ENCODE data around the gene AKR1C3.
"Not testable (repeated sequence)": the region's sequence is repeated elsewhere in the genome, so short reads cannot be mapped to it uniquely, and the experiment has no call there.

AKR1C3 gene

DNA sequence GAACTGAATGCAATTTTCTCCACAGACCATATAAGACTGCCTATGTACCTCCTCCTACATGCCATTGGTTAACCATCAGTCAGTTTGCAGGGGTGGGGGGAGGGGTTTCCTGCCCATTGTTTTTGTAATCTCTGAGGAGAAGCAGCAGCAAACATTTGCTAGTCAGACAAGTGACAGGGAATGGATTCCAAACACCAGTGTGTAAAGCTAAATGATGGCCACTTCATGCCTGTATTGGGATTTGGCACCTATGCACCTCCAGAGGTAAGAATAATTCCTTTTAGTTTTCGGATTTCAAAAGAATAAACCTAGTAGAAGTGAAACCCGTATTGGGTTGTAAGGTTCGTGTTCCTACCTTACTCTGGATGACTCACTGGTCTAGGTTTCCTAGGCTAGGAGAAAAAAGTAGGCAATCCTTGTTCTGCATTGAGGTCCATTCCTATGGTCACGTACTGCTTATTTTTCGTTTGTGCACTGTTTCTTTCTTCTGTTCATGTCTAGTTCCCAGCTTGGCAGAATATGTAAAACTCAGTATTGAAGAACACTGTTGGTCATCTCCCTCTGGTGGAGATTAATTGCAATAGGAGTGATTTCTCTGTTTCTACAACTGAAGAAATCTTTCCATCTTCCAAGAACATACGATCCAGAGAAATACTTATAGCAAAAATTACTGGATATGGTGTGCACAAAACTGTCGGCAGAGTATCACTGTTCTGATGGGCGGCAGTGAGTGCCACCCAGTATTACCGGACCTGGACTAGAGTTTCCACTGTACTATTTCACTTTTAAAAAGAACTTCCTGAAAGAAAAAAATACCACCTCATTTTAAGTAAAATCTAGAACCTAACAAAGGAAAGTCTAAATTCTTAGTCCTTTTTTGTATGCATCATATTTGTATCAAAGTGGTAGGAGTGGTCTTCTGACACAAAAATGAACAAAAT is at the start of gene AKR1C3:
Gene AKR1C3 (plus strand): TSS at position 150 of the 941 bp plus-strand sequence. CDS start 31 bp downstream, at position 181.
- Histone ChIP-seq H3K36me3 (ENCODE audit: control insufficient read depth, insufficient read depth, low read length) (no peaks in the 10 kb centered on the region), H3K9ac (ENCODE audit: low read length) (peak within 1 kb of the TSS; percentile 28), H3K4me3 (ENCODE audit: low read length) (peak within 1 kb of the TSS; percentile 71), H3K27ac (ENCODE audit: low read depth, low read length) (no peak within 1 kb of the TSS), H3K4me1 (ENCODE audit: control insufficient read depth, insufficient read depth, low read length) (no peaks in the 10 kb centered on the region), H3K27me3 (ENCODE audit: control insufficient read depth, insufficient read depth, low read length) (no peaks in the 10 kb centered on the region)

- Histone ChIP-seq H3K9ac (ENCODE audit: low read length) (no peak overlapping the region), H3K27me3 (ENCODE audit: control insufficient read depth, insufficient read depth, low read length) (no peaks in the 10 kb centered on the region), H3K36me3 (ENCODE audit: control insufficient read depth, insufficient read depth, low read length) (no peaks in the 10 kb centered on the region), H3K4me1 (ENCODE audit: control insufficient read depth, insufficient read depth, low read length) (no peaks in the 10 kb centered on the region), H3K27ac (ENCODE audit: low read depth, low read length) (no peak overlapping the region), H3K4me3 (ENCODE audit: low read length) (no peak overlapping the region)
Measured at GRCh38 chr10:5045095-5045494, 49.1 kb upstream of the AKR1C3 start.

DNA sequence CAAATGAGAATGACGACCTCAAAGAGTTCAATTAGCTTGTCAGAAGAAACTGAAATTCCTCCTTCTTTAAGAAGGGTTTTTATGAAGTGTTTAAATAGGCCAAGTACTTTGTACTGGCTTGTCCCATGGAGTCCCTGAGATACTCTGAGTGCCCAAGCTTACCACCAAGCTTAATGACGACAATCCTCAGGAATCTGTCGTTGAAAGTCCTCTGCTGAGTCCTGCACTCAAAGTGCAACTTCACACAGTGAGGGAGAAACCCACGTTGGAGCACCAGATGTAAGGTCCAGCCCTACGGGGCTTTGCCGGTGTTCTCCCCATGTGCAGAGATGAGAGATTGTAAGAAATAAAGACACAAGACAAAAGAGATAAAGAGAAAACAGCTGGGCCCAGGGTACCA is 47.8 kb upstream of the AKR1C3 start:
- Histone ChIP-seq H3K27ac (ENCODE audit: low read depth, low read length) (no peak overlapping the region), H3K36me3 (ENCODE audit: control insufficient read depth, insufficient read depth, low read length) (no peaks in the 10 kb centered on the region), H3K4me1 (ENCODE audit: control insufficient read depth, insufficient read depth, low read length) (no peaks in the 10 kb centered on the region), H3K9ac (ENCODE audit: low read length) (no peak overlapping the region), H3K27me3 (ENCODE audit: control insufficient read depth, insufficient read depth, low read length) (no peaks in the 10 kb centered on the region), H3K4me3 (ENCODE audit: low read length) (no peak overlapping the region)

- not testable (repeated sequence) for H3K27ac ChIP-seq (ENCODE audit: low read depth, low read length); H3K4me1 ChIP-seq (ENCODE audit: control insufficient read depth, insufficient read depth, low read length); H3K36me3 ChIP-seq (ENCODE audit: control insufficient read depth, insufficient read depth, low read length); H3K27me3 ChIP-seq (ENCODE audit: control insufficient read depth, insufficient read depth, low read length); H3K4me3 ChIP-seq (ENCODE audit: low read length); H3K9ac ChIP-seq (ENCODE audit: low read length)
Measured at GRCh38 chr10:5047055-5047454, 47.2 kb upstream of the AKR1C3 start.

DNA sequence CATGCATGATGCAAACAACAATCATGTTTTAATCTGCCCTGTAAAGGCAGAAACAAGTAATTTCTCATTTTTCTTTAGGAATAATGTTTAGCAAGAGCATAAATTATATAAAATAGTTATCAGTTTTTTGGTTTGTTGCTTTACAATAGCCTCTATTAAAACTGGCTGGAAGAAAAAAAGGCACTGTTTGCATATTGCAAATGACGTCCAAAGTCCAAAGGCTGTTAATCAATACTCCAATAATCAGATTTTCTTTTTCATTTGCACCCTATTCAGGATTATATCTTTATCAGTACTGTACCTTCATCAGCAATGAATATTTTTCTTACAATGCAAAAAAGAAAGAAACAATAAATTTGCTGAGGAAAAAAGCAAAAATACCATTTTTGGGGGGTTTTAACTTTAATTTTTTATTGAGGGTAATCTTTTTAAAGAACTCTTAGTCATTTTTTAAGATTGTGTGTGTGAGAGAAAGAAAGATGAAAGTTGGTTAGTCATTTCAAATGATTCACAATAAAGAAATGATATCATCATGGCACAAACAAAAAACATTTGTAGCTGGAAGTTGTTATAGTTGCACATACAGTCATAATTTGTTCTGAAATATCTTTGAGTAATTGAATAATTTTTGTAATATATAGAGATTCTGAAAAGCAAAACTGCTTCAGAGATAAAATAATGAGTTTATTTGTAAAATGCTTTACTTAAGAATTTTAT is 46.1 kb upstream of the AKR1C3 start:
- H3K9ac ChIP-seq (ENCODE audit: low read length) = no peak overlapping the region
- no peak overlapping the region for H3K4me3 ChIP-seq (ENCODE audit: low read length)
- H3K27me3 ChIP-seq (ENCODE audit: control insufficient read depth, insufficient read depth, low read length) = no peaks in the 10 kb centered on the region
- no peaks in the 10 kb centered on the region for H3K36me3 ChIP-seq (ENCODE audit: control insufficient read depth, insufficient read depth, low read length)
- H3K27ac ChIP-seq (ENCODE audit: low read depth, low read length) = no peak overlapping the region
- H3K4me1 ChIP-seq (ENCODE audit: control insufficient read depth, insufficient read depth, low read length) = no peaks in the 10 kb centered on the region

DNA sequence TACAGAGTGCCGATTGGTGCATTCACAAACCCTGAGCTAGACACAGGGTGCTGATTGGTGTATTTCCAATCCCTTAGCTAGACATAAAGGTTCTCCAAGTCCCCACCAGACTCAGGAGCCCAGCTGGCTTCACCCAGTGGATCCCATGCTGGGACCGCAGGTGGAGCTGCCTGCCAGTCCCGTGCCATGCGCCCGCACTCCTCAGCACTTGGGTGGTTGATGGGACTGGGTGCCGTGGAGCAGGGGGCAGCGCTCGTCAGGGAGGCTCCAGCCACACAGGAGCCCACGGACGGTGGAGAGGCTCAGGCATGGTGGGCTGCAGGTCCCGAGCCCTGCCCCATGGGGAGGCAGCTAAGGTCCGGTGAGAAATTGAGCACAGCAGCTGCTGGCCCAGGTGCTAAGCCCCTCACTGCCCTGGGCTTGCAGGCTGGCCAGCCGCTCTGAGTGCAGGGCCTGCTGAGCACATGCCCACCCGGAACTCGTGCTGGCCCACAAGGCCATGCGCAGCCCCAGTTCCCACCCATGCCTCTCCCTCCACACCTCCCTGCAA is 41.2 kb upstream of the AKR1C3 start:
- not testable (repeated sequence) for H3K4me1 ChIP-seq (ENCODE audit: control insufficient read depth, insufficient read depth, low read length); H3K9ac ChIP-seq (ENCODE audit: low read length); H3K27me3 ChIP-seq (ENCODE audit: control insufficient read depth, insufficient read depth, low read length); H3K36me3 ChIP-seq (ENCODE audit: control insufficient read depth, insufficient read depth, low read length); H3K4me3 ChIP-seq (ENCODE audit: low read length); H3K27ac ChIP-seq (ENCODE audit: low read depth, low read length)

GRCh38 chr10:5054831-5055230 is 39.4 kb upstream of the AKR1C3 start:
- not testable (repeated sequence) for H3K36me3 ChIP-seq (ENCODE audit: control insufficient read depth, insufficient read depth, low read length); H3K27me3 ChIP-seq (ENCODE audit: control insufficient read depth, insufficient read depth, low read length); H3K4me1 ChIP-seq (ENCODE audit: control insufficient read depth, insufficient read depth, low read length); H3K27ac ChIP-seq (ENCODE audit: low read depth, low read length); H3K9ac ChIP-seq (ENCODE audit: low read length); H3K4me3 ChIP-seq (ENCODE audit: low read length)

DNA sequence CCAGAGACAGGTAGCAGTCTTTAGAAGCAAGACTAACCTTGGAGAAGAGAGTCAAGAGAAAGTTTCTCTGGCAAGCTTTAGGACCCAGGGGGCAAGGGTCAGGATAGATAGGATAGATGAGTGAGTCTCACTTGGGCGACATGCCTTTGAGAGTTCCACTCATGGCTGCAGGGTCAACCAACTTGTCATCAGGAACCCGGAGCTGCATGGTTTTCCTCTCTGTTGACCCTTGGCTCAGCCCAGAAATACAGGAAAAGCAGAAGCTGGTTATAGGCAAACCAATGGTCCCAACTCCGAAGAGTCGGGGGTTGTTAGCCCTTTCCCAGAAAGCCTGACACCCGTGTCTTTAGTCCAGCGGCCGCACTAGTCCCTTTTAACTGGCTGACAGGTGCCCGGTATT is 34.9 kb upstream of the AKR1C3 start:
- not testable (repeated sequence) for H3K9ac ChIP-seq (ENCODE audit: low read length); H3K4me1 ChIP-seq (ENCODE audit: control insufficient read depth, insufficient read depth, low read length)

DNA sequence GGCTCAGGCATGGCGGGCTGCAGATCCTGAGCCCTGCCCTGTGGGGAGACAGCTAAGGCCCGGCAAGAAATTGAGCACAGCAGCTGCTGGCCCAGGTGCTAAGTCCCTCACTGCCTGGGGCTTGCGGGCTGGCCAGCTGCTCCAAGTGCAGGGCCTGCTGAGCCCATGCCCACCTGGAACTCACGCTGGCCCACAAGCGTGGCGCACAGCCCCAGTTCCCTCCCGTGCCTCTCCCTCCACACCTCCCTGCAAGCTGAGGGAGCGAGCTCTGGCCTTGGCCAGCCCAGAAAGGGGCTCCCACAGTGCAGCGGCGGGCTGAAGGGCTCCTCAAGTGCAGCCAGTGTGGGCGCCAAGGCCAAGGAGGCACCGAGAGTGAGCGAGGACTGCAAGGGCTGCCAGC is 33.4 kb upstream of the AKR1C3 start:
- H3K36me3 ChIP-seq (ENCODE audit: control insufficient read depth, insufficient read depth, low read length); H3K4me1 ChIP-seq (ENCODE audit: control insufficient read depth, insufficient read depth, low read length); H3K27me3 ChIP-seq (ENCODE audit: control insufficient read depth, insufficient read depth, low read length); H3K27ac ChIP-seq (ENCODE audit: low read depth, low read length); H3K9ac ChIP-seq (ENCODE audit: low read length); H3K4me3 ChIP-seq (ENCODE audit: low read length): not testable (repeated sequence)

More for the DNA sequence above, 34.9 kb upstream of the AKR1C3 start:
- H3K27me3 ChIP-seq (ENCODE audit: control insufficient read depth, insufficient read depth, low read length); H3K4me3 ChIP-seq (ENCODE audit: low read length); H3K36me3 ChIP-seq (ENCODE audit: control insufficient read depth, insufficient read depth, low read length); H3K27ac ChIP-seq (ENCODE audit: low read depth, low read length): not testable (repeated sequence)

GRCh38 chr10:5064656-5065055 is 29.6 kb upstream of the AKR1C3 start:
- Histone ChIP-seq H3K27ac (ENCODE audit: low read depth, low read length) (no peak overlapping the region), H3K9ac (ENCODE audit: low read length) (no peak overlapping the region), H3K4me1 (ENCODE audit: control insufficient read depth, insufficient read depth, low read length) (no peaks in the 10 kb centered on the region), H3K36me3 (ENCODE audit: control insufficient read depth, insufficient read depth, low read length) (no peaks in the 10 kb centered on the region), H3K27me3 (ENCODE audit: control insufficient read depth, insufficient read depth, low read length) (no peaks in the 10 kb centered on the region), H3K4me3 (ENCODE audit: low read length) (no peak overlapping the region)

DNA sequence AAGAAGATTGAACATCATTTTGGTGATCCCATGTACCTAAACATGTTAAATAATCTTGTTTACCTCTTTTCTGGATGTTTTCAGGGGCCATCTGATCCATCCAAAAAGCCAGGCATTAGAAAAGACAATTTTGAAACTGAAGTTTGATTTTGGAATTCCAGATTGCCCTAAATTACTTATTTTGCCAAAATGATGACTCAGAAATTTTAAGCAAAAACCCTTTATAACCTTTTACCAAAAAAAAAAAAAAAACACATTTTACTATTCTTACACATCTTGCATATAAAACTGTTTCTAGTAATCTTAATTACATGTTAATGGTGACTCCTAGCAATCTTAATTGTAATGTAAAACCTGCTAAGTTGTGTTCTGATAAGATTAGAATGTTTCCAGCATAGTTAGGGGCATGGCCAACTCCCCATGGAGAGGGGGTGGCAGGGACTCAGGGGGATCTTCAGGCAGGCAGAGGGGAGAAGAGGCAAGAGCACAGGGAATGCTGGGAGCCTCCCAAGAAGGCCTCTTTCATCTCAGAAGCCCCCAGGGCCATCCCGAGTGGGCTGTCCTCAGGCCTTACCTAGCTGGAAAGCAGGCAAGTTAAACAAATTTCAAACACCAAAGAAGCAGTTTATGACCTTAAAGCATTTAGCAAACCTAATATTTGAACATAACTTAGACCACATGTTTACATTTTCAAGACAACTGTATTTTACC is 25.8 kb upstream of the AKR1C3 start:
- H3K4me3 ChIP-seq (ENCODE audit: low read length) = no peak overlapping the region
- H3K36me3 ChIP-seq (ENCODE audit: control insufficient read depth, insufficient read depth, low read length) = no peaks in the 10 kb centered on the region
- H3K27me3 ChIP-seq (ENCODE audit: control insufficient read depth, insufficient read depth, low read length) = no peaks in the 10 kb centered on the region
- H3K27ac ChIP-seq (ENCODE audit: low read depth, low read length) = no peak overlapping the region
- H3K9ac ChIP-seq (ENCODE audit: low read length) = no peak overlapping the region
- H3K4me1 ChIP-seq (ENCODE audit: control insufficient read depth, insufficient read depth, low read length) = peaks cover 3% of the 10 kb centered on the region

Measured in rectal smooth muscle tissue (tissue), 1 donor.